ENCODE measurements around the gene WNK2.
"Not testable (repeated sequence)": the region's sequence is repeated elsewhere in the genome, so short reads cannot be mapped to it uniquely, and the experiment has no call there.

DNA sequence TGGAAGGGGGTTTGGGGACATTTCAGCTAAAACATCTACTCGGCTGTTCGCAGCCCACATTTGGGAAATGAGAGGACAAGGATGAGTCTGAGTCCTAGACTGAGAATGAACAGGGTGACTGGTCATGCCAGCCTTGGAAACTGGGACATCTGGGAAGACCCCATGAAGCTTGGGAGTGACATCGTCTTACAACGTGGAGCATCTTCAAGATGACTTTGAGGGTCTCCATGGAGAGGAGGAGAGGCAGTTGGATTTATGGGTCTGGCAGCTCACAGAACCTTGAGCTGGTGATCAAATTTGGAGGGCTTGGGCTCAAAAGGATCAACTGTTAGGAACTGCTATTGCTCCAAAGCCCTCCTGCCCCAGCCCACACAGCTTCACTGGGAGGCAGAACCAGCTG, 182.5 kb downstream of the WNK2 start:
- TF ChIP-seq, protein P1, sequence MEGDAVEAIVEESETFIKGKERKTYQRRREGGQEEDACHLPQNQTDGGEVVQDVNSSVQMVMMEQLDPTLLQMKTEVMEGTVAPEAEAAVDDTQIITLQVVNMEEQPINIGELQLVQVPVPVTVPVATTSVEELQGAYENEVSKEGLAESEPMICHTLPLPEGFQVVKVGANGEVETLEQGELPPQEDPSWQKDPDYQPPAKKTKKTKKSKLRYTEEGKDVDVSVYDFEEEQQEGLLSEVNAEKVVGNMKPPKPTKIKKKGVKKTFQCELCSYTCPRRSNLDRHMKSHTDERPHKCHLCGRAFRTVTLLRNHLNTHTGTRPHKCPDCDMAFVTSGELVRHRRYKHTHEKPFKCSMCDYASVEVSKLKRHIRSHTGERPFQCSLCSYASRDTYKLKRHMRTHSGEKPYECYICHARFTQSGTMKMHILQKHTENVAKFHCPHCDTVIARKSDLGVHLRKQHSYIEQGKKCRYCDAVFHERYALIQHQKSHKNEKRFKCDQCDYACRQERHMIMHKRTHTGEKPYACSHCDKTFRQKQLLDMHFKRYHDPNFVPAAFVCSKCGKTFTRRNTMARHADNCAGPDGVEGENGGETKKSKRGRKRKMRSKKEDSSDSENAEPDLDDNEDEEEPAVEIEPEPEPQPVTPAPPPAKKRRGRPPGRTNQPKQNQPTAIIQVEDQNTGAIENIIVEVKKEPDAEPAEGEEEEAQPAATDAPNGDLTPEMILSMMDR (IDR thresholded peaks at IDR 0.05): not testable (repeated sequence)
- not testable (repeated sequence) for TF ChIP-seq EP300 (IDR thresholded peaks at IDR 0.05)
